ENCODE results near the gene RIMBP2. TPM values are rescaled to one million over a fixed set of nuclear protein-coding genes. Genes with fewer than 3 reads are reported as not detected.

The RIMBP2 gene
- total and polyA plus RNA-seq, 9 of the 15 experiments (the other 6 are each of a cell fraction or from before 2014, with no cell fraction given), result not detected

DNA sequence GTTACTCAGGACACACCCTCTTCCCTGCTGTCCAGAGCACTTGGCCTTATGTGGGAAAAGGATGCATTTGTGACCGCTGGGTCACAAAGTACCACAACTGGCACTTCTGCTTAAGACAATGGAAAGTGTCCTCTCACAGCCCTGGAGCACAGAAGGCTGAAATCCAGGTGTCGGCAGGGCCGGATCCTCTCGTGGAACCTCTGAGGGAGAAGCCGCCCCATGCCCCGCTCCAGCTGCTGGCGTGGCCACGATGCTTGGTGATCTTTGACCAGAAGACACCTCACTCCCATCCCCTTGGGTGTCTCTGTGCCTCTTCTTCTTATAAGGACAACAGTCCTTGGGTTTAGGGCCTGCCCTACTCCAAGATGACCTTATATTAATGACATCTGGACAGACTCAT is 221.4 kb downstream of the RIMBP2 start:
- Histone ChIP-seq H2AFZ (ENCODE audit: low read depth, low read length) (no peak overlapping the region), H4K20me1 (replicated peaks; ENCODE audit: control insufficient read depth, insufficient read depth, low read length) (no peaks in the 10 kb centered on the region; the same call in 1 of the 2 replicates), H3K27me3 (ENCODE audit: control insufficient read depth in 2 of 2, insufficient read depth in 2 of 2, low read length in 2 of 2) (peaks cover 13 to 65% of the 10 kb centered on the region in 2 experiments; a peak in 4 of 5 replicates), H3K4me1 (replicated peaks in 1 of 2; ENCODE audit: control insufficient read depth in 2 of 2, insufficient read depth in 2 of 2, low read length in 2 of 2) (no peaks in the 10 kb centered on the region; a peak in 1 of 5 replicates), H3K27ac (ENCODE audit: extremely low read depth, low read depth, low read length) (no peak overlapping the region), H3K9ac (ENCODE audit: insufficient read depth in 1 of 2, low read depth in 2 of 2, low read length in 2 of 2) (no peak overlapping the region), H3K9me3 (replicated peaks; ENCODE audit: control insufficient read depth, insufficient read depth, low read depth, low read length) (no peaks in the 10 kb centered on the region), H3K36me3 (ENCODE audit: control insufficient read depth, insufficient read depth, low read length) (no peaks in the 10 kb centered on the region), H3K4me2 (ENCODE audit: insufficient read depth, low read length) (no peak overlapping the region), H3K79me2 (ENCODE audit: control insufficient read depth, insufficient read depth, low read length) (no peaks in the 10 kb centered on the region), H3K4me3 (no peak overlapping the region), H3K9me1 (ENCODE audit: control insufficient read depth, insufficient read depth, low read length) (no peaks in the 10 kb centered on the region)
- POLR2A ChIA-PET, result interaction anchor here (0.7 kb wide), 1 partner anchor 14 kb away, joined by 4 read pairs; no protein-coding TSS in a partner anchor
- ATAC-seq, result no peak
- CTCF ChIA-PET (ENCODE audit: low intra/inter-chr PET ratio), result no interaction called here
- DNase-seq (ENCODE audit: extremely low read depth in 1 of 4, low spot score in 3 of 4), result no peak
- no peak for FAIRE-seq
- TF ChIP-seq, protein P1, sequence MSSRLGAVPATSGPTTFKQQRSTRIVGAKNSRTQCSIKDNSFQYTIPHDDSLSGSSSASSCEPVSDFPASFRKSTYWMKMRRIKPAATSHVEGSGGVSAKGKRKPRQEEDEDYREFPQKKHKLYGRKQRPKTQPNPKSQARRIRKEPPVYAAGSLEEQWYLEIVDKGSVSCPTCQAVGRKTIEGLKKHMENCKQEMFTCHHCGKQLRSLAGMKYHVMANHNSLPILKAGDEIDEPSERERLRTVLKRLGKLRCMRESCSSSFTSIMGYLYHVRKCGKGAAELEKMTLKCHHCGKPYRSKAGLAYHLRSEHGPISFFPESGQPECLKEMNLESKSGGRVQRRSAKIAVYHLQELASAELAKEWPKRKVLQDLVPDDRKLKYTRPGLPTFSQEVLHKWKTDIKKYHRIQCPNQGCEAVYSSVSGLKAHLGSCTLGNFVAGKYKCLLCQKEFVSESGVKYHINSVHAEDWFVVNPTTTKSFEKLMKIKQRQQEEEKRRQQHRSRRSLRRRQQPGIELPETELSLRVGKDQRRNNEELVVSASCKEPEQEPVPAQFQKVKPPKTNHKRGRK (tag; IDR thresholded peaks at IDR 0.05), result no peak
- in situ Hi-C loops (cut with MboI), result no loop called here
- WGBS (ENCODE audit: insufficient coverage, low coverage, missing lambda C conversion rate), result 2% methylated on average over 8 of the region's 8 CpGs
- intact Hi-C loops (cut with micrococcal nuclease), result no loop called here
- BruUV-seq (replicated peaks), result no TSS peak

DNA sequence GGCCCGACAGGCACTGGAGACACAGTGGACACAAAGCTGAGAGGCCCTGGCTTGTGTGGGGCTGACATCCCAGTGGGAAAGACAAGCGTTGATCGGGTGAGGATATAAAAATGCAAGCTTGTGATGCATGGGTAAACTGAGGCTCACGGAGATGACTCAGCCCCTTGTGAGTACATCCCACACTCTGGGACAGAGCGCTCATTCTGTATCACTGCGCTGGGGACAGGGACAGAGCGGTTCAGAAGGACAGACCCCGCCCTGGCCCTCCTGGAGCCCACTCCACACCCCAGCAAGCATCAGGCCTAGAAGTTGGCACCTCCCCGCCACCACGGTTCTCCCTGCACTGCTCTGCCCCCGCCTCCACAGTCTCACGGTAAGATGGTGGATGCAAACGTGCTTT is 222.1 kb downstream of the RIMBP2 start:
- no peak for ATAC-seq
- H3K27ac ChIP-seq (ENCODE audit: extremely low read depth, low read depth, low read length), result no peak overlapping the region
- no peak overlapping the region for H3K9ac ChIP-seq (ENCODE audit: insufficient read depth in 1 of 2, low read depth in 2 of 2, low read length in 2 of 2)
- H3K9me1 ChIP-seq (ENCODE audit: control insufficient read depth, insufficient read depth, low read length), result no peaks in the 10 kb centered on the region
- no TSS peak for BruUV-seq (replicated peaks)
- 2% methylated on average over 13 of the region's 13 CpGs for WGBS (ENCODE audit: insufficient coverage, low coverage, missing lambda C conversion rate)
- H3K27me3 ChIP-seq (ENCODE audit: control insufficient read depth in 2 of 2, insufficient read depth in 2 of 2, low read length in 2 of 2), result peaks cover 13 to 65% of the 10 kb centered on the region in 2 experiments; a peak in 4 of 5 replicates
- no peaks in the 10 kb centered on the region; a peak in 1 of 5 replicates for H3K4me1 ChIP-seq (replicated peaks in 1 of 2; ENCODE audit: control insufficient read depth in 2 of 2, insufficient read depth in 2 of 2, low read length in 2 of 2)
- H3K9me3 ChIP-seq (replicated peaks; ENCODE audit: control insufficient read depth, insufficient read depth, low read depth, low read length), result no peaks in the 10 kb centered on the region
- in situ Hi-C loops (cut with MboI), result no loop called here
- DNase-seq (ENCODE audit: extremely low read depth in 1 of 4, low spot score in 3 of 4), result no peak
- TF ChIP-seq CBFA2T3 (IDR thresholded peaks at IDR 0.05) (no peak), ZFP36 (IDR thresholded peaks at IDR 0.05; ENCODE audit: low read depth, low read length, partially characterized antibody) (no peak), JUND (IDR thresholded peaks at IDR 0.05; ENCODE audit: borderline replicate concordance, low read depth, low read length) (no peak), JUND (tag; IDR thresholded peaks at IDR 0.05; ENCODE audit: borderline replicate concordance, low read depth, low read length) (no peak), ZNF445 (CRISPR knock-in tag; IDR thresholded peaks at IDR 0.05; ENCODE audit: low read depth) (no peak), ARID1B (IDR thresholded peaks at IDR 0.05) (no peak), MCM7 (IDR thresholded peaks at IDR 0.05) (no peak), HDAC8 (tag; IDR thresholded peaks at IDR 0.05) (no peak), KLF16 (IDR thresholded peaks at IDR 0.05) (no peak), GABPB2 (CRISPR knock-in tag; conservative IDR thresholded peaks at IDR 0.05) (no peak), ZNF778 (CRISPR knock-in tag; IDR thresholded peaks at IDR 0.05) (no peak), FOXA1 (IDR thresholded peaks at IDR 0.05; ENCODE audit: borderline replicate concordance) (no peak), HEY1 (CRISPR knock-in tag; IDR thresholded peaks at IDR 0.05; ENCODE audit: borderline replicate concordance) (no peak), TFAM (CRISPR knock-in tag; conservative IDR thresholded peaks at IDR 0.05) (no peak)
- TF ChIP-seq, protein P2, sequence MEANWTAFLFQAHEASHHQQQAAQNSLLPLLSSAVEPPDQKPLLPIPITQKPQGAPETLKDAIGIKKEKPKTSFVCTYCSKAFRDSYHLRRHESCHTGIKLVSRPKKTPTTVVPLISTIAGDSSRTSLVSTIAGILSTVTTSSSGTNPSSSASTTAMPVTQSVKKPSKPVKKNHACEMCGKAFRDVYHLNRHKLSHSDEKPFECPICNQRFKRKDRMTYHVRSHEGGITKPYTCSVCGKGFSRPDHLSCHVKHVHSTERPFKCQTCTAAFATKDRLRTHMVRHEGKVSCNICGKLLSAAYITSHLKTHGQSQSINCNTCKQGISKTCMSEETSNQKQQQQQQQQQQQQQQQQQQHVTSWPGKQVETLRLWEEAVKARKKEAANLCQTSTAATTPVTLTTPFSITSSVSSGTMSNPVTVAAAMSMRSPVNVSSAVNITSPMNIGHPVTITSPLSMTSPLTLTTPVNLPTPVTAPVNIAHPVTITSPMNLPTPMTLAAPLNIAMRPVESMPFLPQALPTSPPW (CRISPR knock-in tag; IDR thresholded peaks at IDR 0.05), result no peak
- POLR2A ChIA-PET, result no interaction called here
- no peak overlapping the region for H3K4me3 ChIP-seq
- H2AFZ ChIP-seq (ENCODE audit: low read depth, low read length), result no peak overlapping the region
- no peak overlapping the region for H3K4me2 ChIP-seq (ENCODE audit: insufficient read depth, low read length)
- no peak for FAIRE-seq
- CTCF ChIA-PET (ENCODE audit: low intra/inter-chr PET ratio), result no interaction called here
- H4K20me1 ChIP-seq (replicated peaks; ENCODE audit: control insufficient read depth, insufficient read depth, low read length), result no peaks in the 10 kb centered on the region; the same call in 1 of the 2 replicates
- no peaks in the 10 kb centered on the region for H3K36me3 ChIP-seq (ENCODE audit: control insufficient read depth, insufficient read depth, low read length)
- intact Hi-C loops (cut with micrococcal nuclease), result no loop called here
- no peaks in the 10 kb centered on the region for H3K79me2 ChIP-seq (ENCODE audit: control insufficient read depth, insufficient read depth, low read length)

Measured in K562 (cell line).